ENCODE measurements around the gene PDE4DIP.
"Not testable (repeated sequence)": the region's sequence is repeated elsewhere in the genome, so short reads cannot be mapped to it uniquely, and the experiment has no call there.

DNA sequence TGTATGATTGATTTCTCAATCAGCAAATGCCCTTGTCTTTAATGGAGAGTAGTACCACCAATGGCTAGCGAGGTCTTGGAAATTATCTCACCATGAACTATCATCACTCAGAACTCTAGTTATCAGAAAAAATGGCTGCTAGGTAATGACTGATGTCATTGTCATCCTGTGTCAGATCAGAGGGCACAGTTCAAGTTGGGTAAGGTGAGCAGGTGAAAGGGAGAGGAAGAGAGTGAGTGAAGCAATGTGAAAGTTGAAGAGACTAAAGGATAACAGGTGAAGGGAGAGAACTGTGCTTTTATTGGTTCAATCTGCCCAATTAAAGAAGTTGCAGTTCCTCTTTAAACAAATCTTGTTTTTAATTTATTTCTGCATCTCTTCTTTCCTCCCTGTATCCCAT is 76.8 kb downstream of the PDE4DIP start:
- TF ChIP-seq, protein P1, sequence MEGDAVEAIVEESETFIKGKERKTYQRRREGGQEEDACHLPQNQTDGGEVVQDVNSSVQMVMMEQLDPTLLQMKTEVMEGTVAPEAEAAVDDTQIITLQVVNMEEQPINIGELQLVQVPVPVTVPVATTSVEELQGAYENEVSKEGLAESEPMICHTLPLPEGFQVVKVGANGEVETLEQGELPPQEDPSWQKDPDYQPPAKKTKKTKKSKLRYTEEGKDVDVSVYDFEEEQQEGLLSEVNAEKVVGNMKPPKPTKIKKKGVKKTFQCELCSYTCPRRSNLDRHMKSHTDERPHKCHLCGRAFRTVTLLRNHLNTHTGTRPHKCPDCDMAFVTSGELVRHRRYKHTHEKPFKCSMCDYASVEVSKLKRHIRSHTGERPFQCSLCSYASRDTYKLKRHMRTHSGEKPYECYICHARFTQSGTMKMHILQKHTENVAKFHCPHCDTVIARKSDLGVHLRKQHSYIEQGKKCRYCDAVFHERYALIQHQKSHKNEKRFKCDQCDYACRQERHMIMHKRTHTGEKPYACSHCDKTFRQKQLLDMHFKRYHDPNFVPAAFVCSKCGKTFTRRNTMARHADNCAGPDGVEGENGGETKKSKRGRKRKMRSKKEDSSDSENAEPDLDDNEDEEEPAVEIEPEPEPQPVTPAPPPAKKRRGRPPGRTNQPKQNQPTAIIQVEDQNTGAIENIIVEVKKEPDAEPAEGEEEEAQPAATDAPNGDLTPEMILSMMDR (conservative IDR thresholded peaks at IDR 0.05 in 1 of 2, IDR thresholded peaks at IDR 0.05 in 1 of 2; ENCODE audit: extremely low read depth in 1 of 2, insufficient read depth in 1 of 2, low read depth in 1 of 2, low read length in 2 of 2): not testable (repeated sequence)
- not testable (repeated sequence) for TF ChIP-seq EZH2 (IDR thresholded peaks at IDR 0.05; ENCODE audit: borderline replicate concordance, low read length)
